GM21717 (cell line): ENCODE results near the gene PAX2.
"Not testable (repeated sequence)": the region's sequence is repeated elsewhere in the genome, so short reads cannot be mapped to it uniquely, and the experiment has no call there.

Source experiments
- ATAC-seq: cut with Tn5 transposase; IDR thresholded peaks from one replicate; pipeline ENCODE4 v1.9.1; 2021; ENCODE audit warnings: mild to moderate bottlenecking, moderate library complexity; ENCODE audit not compliant: unreplicated experiment

PAX2 gene

DNA sequence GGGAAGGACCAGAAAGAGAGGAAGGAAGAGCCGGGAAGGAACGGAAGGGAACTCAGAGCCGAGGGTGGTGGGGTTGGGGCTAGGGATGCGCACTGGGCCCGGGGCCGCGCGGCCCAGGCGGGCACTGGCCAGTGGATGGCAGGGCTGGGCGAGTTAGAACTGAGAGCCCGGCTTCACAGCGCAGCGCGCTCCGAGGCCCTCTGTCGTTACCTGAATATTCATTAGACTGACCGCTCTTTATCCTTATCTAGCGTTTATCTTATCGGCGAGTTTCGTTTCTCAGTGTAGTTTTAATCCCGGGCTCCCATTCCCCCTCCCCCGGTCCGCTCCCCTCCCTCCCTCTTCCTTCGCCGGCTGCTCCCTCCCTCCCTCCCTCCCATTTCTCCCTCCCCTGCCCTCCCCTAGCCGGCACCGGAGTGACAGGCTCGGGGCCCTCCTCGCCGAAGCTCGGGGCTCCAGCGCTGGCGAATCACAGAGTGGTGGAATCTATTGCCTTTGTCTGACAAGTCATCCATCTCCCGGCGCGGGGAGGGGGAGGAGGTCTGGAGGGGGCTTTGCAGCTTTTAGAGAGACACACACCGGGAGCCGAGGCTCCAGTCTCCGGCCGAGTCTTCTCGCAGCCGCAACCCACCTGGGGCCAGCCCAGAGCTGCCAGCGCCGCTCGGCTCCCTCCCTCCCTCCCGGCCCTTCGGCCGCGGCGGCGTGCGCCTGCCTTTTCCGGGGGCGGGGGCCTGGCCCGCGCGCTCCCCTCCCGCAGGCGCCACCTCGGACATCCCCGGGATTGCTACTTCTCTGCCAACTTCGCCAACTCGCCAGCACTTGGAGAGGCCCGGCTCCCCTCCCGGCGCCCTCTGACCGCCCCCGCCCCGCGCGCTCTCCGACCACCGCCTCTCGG lies at the start of gene PAX2:
Gene PAX2 (plus strand): TSS at position 596 of the 895 bp plus-strand sequence. CDS start 679 bp downstream, outside the sequence.
- no peak for ATAC-seq

DNA sequence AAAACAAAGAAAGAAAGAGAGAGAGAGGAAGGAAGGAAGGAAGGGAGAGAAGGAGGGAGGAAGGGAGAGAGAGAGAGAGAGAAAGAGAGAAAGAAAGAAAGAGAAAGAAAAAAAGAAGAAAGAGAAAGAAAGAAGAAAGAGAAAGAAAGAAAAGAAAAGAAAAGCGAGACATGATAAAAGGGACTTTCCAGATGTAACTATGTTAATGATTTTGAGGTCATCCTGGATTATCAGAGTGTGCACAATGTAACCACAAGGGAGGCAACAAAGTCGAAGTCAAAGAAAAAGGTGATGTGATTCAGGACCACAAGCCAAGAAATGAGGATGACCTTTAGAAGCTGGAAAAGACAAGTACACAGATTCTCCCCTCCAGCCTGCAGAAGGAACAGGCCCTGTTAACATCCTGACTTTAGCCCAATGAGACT lies 48.9 kb upstream of the PAX2 start:
- no peak for ATAC-seq

DNA sequence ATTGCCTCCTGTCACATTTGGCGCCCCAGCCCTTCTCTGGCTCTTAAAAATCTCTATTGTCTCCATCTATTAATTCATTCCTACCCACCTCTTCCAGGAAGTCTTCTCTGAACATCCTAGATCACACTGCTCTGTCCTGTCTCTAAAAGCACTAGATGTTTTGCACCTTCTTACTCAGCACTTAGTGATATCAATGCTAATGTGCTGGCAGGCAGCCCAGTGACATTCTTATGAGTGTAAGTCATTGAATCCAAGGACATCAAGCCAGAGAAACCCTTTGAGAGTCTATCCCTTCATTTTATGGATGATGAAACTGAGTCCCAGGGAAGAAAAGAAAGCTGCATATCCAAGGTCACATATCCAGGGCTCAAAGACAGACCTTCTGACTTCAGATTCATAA lies 48.3 kb upstream of the PAX2 start:
- no peak for ATAC-seq

DNA sequence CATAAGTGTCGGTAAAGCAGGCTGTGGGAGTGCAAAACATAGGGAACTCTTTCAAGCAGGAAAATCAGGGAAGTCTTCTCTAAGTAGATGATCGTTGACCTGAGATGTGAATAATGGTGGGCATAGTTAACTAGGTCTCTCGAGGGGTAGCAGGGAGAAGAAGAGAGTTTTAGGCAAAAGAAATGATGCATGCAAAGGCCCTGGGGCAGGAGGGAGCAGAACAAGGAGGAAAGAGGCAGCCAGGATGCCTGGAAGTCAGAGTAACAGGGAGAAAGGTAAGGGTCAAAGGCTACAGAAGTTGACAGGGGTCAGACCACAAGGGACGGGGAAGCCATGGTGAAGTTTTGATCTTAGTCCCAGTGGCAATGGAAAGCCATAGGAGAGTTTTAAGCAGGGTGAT lies 47.8 kb upstream of the PAX2 start:
- ATAC-seq: no peak

DNA sequence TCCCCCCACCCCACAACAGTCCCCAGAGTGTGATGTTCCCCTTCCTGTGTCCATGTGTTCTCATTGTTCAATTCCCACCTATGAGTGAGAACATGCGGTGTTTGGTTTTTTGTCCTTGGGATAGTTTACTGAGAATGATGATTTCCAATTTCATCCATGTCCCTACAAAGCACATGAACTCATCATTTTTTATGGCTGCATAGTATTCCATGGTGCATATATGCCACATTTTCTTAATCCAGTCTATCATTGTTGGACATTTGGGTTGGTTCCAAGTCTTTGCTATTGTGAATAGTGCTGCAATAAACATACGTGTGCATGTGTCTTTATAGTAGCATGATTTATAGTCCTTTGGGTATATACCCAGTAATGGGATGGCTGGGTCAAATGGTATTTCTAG lies 43.7 kb upstream of the PAX2 start:
- not testable (repeated sequence) for ATAC-seq

DNA sequence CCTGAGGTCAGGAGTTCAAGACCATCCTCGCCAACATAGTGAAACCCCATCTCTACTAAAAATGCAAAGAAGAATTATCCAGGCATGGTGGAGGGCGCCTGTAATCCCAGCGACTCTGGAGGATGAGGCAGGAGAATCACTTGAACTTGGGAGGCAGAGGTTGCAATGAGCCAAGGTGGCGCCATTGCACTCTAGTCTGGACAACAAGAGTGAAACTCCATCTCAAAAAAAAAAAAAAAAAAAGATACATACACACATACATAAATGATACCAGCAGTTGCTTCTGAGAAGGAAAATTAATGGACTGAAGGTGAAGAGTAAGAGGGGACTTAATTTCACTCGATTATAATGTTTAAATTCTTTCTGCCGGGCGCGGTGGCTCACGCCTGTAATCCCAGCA lies 40.2 kb upstream of the PAX2 start:
- ATAC-seq: no peak

DNA sequence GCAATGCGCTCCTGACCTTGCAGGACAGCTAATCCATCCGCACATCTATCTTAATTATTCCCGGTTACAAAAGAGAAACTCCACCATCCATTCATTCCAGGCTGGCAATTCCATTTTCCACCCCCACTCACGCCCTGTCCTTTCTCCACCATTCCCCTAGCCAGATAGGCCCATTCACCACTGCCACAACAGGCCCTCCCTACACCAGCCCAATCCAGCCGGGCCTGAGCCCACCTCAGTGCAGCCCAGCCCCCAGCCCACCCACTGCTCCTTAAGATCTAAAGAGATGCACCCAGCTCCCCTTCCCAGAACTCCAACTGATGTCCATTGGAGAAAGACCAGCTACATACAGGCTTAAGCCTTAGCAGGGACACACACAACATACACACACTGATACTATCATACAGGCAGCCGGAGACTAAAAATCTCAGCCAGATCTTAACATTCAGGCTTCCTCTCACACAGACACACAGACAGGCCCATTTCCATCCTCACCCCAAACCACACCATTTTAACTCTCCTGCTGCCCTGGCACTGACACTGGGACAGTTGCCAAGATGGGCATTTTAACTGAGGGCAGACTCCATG lies 38.0 kb upstream of the PAX2 start:
- ATAC-seq: no peak

DNA sequence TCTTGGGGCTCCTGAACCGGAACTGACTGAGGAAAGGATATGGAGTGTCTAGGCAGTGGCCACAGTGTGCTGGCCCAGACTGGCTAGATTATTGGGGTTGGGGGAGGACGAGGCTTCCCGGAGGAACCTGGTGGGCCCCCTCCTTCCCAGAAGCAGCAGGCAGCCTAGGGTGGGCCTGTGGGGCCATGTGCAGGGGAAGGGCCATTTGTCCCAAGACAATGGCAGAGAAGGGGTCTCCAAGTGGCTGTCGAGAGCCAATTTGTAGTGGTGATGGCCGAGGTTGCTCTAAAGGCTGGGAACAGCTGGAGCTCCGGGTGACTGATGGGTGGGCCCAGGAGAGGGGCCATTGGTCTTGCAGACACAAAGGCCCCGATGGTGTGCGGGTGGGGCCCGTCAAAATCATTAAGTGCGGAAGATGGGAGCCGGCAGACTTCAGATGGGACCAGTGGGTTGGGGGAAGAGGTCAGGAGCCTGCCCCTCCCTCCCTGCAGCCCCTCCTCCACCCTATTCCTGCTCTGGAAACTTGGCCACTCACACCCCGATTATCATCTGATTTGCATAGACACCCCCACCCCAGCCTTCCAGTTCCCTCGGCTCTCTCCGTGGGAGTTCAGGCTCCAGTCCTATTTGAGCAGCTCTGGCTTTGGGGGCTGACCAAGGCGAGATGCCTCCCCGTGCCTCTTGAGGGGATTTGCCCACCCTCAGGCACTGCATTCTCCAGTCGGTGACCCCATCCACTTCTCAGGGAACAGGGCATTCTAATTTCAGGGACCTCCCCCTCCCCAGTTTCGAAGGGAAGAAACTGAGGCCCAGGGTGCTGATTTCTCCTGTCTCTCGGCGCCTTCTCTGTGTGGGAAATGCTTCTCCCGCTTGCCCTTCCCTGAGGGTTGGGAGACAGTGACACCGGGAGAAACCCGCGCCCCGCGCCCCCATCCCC lies 36.0 kb upstream of the PAX2 start:
- ATAC-seq: no peak

DNA sequence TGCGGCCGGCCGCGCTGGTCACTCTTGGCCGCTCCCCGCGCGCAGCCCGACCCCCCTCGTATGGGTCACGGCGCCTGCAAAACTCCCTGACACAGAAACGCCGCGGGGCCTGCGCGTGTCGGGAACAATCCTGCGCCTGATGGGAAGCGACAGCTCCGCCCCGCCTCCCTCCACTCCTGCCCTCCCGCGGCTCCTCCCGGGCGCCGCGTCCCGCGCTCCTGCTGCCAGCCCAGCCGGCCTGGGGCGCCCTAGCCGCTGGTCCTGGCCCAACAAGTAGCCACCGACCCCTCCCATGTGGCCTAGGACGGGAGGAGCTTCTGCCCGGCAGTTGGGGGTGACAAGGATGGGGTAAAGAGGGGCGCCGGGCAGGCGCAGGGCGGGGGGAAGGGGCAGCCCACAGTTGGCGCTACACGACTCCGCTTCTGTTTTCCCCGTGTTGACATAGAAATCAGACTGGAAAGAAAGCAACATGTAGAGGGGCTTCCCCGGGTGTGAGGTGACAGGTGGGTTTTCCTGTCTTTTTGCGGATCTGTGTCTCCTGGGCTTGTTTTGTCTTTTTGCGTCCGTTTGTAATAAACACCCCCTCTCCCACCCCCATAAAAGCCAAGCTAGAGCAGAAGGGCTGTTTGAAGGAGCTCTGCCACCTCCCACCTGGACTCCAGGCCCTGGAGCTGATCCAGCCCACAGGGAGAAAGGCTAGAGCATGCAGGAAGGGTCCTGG lies 35.1 kb upstream of the PAX2 start:
- no peak for ATAC-seq

DNA sequence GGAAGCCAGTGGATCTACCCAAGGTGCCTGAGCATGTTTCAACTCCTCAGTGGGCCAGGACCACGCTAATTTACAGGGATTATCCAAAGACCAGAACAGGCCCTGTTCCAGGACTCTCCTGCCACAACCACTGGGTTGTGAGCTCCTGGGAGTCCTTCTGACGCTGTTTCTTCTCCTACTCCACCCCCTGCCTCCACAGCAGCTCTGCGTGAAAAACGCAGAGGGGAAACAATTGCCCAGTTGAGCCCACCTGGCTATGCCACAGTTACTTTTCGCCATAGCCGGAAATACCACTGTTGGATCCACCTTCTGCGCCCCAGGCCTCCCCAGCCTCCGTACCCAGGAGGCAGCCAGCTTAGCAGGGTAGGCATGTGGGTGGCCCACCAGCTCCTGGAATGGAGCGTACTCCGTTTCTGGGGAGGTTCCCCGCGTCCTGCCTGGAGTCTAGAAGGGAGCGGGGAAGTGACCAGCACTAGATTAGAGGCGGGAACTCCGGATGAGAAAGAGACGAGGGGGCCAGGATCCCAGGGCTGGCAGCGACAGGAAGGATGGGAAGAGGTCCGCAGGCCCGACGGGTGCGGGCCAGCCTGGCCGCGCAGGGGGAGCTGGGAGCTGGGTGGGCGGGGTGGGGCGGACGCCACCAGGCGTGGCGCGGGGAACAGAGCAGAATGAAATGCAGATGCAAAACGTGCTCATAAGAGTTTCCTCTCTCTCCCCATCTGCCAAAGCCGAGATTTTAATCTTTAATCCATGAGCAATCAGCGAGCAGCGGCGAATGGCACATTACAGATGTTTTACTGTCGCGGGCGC lies 32.1 kb upstream of the PAX2 start:
- no peak for ATAC-seq

DNA sequence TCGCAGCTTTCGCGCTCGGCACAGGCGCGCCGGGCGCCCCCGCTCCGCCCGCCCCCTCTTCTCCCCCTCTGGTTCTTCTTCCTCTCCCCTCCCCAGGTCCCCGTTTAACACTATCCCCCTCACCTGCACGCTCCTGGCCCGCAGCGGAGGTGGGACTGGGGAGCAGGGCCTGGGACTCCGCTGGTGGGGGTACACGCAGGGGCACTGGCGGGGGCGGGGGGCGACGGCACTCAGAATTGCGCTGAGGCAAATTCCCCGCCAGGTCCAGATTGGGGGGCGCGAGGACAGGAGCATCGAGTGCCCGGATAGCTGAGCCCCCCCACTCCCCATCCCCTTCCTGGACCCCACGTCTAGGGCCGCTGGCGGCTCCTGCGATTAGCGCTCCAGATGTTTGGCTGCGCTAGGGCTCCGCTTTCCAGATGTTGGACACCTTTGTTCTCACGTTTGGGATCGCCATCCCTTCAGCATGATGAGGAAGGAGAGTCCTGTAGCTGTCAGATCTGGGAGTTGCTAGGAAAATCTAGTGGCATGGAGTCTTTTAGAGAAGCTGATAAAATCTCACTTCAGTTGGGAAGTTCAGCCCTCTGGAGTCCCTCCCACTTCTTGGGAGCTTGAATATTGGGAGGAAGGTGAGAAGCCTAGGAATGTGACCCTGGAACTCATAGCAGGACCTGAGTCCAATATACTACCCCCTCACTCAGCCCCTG lies 31.4 kb upstream of the PAX2 start:
- ATAC-seq: no peak

DNA sequence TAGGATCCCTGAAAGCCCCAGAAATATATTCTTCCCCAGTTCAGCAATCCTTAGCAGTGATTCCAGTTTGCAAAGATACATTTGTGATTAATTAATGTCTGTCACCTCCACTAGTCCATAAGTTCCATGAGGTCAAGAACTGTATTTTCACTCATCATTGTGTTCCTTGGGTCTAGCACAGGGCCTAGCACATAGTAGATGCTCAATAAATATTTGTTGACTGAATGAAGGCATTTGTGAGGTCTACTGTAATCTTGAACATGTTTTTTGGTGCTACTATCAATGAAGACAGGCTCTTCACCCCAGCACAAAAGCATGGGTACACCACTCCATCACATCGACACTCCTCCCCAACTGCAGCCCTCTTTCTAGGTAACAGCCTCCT lies 30.8 kb upstream of the PAX2 start:
- no peak for ATAC-seq

DNA sequence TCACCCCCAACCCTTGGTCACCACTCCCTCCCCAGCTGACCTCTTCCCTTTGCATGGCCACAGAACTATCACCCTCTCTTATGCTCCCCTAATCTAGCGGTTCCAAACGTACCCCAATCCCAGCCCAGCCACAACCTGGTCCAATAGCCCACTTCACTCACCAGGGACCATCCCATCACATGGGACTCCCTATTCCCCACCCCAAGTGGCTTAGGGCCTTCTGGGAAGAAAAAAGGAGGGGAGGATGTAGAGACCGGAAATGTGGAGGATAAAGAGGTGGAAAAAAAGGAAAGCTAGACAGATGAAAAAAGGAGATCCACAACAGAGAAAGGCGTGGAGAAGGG lies 30.3 kb upstream of the PAX2 start:
- no peak for ATAC-seq

DNA sequence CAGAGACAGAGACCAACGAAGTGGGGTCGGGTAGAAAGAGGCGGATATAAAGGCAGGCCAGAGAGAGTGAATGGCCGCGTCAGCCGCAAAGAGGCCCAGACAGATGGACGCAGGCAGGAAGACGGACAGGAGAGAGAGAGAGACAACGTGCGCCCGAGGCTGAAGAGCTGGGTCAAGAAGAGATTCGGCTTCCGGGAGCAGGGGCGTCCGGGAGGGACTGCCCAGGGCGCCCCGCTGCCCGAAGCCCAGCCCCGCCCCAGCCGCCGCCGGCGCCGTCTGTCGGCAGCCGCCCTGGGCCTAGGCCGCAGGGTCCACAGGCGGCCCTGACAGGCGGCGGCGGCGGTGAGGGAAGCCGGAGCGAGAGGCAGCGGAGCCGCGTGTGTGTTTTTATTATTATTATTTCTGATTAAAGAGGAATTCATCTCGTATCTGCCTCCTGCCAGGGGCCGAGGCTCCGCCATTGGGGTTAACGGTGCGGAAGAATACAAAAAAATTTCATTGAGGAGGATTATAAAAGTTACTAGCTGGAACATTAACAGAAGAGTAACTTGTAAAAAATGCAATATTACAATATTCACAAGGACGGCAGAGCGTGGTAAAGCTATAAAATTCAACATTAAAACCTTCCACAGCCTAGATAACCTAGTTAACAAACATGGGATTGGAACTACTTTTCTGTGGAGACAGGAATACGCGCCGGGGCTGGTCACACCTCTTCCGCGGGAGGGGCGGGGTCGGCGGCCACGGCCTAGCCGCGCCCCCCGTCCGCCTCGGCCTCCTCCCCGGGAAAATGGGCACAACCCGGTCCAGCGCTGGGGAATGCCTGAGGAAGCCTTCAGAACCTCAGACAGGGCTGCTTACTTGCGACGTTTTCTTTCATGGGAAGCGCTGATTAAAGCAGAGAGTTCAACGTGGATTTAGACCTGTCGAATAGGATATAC lies 29.7 kb upstream of the PAX2 start:
- ATAC-seq: no peak

DNA sequence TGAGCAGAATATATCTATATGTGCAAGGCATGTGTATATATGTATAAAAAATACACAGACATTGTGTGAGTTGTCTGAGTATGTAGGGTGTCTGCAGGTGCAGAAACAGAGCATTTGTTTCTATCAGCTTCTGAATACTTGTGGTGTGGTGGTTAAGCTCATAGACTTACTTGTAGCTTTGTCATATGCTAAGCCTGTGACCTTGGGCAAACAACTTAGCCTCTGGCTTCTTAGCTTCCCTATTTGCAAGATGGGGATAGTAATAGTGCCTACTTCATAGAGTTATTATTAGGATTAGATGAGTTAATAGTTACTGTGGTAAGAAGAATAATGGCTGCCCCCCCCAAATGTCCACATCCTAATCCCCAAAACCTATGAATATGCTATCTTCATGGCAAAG lies 28.2 kb upstream of the PAX2 start:
- no peak for ATAC-seq

DNA sequence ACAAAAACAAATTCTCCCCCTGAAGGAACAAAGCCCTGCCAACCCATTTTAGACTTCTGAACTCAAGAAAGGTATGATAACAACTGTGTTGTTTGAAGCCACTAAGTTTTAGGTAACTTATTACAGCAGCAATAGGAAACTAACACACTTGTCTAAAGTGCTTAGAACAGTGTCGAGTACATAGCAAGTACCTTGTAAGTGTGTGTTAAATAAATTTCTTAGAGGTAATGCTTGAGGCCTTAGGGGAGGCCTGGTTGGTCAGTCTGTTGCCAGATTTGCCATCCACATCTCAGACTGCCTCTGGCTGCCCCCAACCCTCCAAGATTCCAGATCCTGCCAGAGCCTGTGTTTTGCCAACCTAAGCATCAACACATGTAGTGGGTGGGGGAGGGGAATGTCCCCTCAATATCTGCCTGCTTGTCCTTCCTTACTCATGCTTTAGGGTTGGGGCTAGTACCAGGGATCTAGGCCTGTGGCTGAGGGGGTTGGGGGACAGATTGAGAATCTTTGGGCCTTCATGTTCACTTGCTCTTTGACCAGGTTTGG lies 27.1 kb upstream of the PAX2 start:
- no peak for ATAC-seq

DNA sequence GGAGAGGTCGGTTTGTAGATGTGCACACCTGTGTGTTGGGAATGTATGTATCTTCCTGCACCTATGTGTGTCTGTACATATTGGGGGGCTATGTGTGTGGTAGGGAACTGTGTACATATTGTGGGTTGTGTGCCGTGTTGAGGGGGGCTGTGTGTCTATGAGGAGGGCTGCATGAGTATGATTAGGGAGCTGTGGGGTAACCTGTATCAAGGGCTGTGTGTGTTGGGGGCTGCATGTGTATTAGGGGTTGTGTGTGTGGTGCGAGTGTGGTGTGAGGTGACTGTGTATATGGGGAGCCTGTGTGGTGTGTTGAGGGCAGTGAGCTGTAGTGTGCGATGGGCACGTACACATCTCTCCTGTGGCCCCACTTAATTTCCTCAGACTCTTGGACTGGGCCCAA lies 22.2 kb upstream of the PAX2 start:
- ATAC-seq: no peak
